GM19043 (cell line): ENCODE measurements around the gene JADE2.
"Not testable (repeated sequence)": the region's sequence is repeated elsewhere in the genome, so short reads cannot be mapped to it uniquely, and the experiment has no call there.

Experiments used
- ATAC-seq: cut with Tn5 transposase; IDR thresholded peaks from one replicate; pipeline ENCODE4 v1.9.1; 2021; ENCODE audit warnings: low read depth; ENCODE audit not compliant: unreplicated experiment

JADE2 gene

DNA sequence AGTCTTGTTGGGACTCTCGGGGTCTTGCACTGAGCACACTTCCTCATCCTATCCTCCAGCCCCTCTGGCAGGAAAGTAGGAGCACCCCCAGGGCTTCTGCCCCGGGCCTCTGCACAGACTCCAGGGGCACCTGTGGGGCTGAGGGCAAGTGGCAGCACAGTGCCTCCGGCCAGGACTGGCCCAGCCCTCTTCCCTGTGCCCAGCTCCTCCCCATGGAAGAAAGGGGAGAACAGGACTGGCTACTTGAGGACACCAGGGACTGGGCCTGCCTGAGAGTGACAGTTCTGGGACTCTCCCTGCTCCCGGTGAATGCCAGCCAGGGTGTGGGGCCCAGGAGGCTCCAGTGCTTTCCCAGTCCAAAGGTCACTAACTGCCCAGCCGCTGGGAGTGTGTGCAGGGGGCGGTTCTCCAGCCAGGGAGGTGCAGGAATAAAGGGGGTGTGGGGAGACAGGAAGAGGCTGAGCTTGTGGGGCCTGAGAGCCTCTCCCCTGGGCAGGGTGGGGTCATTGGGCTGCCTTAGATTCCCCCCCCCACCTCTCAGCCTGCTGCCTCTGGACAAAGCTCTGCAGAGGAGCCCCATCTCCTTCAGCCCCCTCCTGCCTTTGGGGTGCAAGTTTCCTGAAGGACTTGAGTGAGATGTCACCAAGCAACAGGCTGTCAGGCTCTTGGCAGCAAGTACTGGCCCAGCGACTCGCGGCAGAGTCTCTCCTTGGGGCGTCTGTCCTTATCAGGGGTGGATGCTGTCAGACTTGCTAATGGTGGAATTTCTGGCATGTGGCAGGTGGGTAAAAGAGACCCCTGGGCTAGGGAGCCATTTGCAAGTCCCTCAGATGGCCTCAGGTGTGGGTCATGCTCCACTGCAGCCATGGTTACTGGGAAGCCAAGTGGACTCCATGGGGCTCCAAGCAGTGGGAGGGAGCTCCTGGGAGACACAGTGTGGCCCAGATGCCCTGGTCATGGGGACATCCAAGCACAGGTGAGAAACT lies 19.1 kb upstream of the JADE2 start:
- ATAC-seq: no peak

GRCh38 chr5:134507452-134507851 lies 18.0 kb upstream of the JADE2 start:
- ATAC-seq: no peak

DNA sequence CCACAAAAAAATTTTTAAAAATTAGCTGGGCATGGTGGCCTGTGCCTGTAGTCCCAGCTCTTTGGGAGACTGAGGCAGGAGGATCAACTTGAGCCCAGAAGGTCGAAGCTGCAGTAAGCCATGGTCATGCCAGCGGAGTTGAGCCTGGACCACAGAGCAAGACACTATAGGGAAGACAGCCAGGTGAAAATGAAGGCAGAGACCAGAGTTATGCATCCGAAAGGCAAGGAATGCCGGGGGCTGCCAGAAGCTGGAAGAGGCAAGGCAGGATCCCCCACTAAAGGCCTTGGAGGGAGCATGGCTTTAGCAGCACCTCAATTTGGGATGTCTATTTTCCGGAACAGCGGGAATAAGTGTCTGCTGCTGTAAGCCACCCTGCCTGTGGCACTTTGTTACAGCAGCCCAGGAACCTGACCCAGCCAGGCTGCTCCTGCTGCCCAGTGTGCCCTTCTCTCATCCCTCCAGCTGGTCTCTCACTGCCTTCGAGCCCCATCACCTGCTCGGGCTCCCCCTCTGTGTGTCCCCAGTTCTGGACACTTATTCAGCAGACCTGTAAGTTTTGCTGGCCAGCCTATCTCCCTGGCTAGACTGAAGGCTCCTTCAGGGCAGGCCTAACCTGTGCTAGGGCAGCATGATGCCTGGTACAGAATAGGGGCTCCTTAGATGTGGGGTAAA lies 16.8 kb upstream of the JADE2 start:
- no peak for ATAC-seq

DNA sequence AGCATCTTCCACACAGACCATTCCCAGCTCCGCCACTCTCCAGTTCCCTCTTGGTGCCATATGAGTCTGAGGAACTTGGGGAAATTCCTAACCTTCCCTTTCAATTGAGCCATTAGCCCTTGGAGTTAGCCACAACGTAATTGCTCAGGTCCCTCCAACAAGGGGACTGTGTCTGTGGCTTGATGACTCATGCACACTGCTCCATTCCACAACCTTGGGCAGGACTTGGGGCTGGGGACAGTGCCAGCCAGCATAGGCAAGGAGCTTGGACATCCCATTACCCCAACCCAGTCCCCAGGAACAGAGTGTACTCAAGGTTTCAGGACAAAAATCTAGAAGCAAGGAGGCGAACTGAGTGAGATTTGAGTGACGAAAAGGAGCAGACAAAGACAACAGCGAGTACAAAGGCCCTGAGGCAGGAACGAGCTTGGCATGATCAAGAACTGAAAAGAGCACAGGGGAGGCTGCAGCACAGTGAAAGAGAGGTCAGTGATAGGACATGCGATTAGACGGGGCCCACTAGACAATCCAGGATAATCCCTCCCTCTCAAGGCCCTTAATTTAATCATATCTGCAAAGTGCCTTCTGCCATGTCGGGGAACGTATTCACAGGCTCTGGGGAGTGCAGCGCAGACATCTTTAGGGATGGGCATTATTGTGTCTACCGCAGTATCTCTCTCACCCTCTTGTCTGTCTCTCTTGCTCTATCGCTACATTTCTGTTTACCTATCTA lies 16.0 kb upstream of the JADE2 start:
- ATAC-seq: no peak

GRCh38 chr5:134510970-134511795 lies 14.3 kb upstream of the JADE2 start:
- ATAC-seq: no peak

DNA sequence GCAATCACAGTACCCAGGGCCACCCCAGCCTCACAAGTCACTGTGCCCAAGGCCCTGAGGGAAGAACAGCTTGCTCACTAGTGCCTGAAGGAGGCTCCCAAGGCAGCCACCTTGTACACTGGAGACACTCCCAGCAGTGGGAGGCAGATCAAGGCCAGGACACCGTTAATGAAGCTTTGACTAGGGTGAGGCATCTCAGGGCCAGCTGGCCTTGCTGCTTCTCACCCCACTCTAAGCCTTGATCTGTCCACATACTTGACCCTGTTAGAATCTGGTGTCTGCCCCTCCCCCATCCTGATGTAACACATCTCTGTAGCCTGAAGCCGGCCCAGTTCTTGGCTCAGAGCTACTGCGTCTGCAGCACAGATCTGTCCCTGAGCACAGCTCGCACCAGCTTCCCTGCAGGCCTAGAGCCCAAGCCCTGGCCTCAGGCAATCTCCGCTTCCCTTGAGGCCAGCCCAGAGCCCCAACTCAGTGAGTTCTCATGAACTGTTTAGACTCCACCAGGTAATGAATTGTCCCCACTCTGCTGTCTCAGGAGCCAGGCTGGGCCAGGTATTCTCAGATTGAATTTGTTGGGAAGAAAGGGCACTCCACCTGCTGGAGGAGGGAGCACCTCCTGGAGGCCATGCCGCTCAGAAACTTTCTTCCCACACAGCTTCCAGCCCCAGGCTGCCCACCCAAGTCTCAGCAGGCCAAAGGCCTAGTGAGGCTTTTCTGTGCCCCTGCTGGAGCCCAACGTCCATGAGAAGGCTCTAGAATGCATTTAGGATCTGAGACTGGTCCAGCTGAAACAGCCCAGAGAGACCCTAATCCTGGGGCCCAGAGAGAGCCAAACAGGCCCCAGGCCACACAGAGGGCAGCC lies 13.4 kb upstream of the JADE2 start:
- ATAC-seq: no peak

- no peak for ATAC-seq
Measured at GRCh38 chr5:134512661-134512999, 12.8 kb upstream of the JADE2 start.

DNA sequence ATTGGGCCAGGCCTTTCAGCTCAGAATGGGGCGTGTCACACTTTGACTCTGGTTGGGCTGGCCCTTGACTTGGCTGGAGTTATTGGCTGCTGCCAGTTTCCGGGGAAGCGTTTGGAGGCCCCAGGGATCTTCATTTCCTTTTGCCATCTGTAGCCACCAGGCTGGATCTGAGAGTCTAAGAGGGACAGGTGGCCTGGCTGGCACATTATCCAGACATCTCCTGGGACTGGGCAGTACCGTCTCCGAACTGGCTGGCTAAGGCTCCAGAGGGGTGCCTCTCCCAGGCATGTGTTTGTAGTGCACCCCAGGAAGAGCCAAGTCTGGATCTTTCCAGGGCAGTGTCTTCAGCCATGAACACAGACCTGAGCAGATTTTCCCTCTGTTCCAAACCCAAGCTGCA lies 9.7 kb upstream of the JADE2 start:
- no peak for ATAC-seq

DNA sequence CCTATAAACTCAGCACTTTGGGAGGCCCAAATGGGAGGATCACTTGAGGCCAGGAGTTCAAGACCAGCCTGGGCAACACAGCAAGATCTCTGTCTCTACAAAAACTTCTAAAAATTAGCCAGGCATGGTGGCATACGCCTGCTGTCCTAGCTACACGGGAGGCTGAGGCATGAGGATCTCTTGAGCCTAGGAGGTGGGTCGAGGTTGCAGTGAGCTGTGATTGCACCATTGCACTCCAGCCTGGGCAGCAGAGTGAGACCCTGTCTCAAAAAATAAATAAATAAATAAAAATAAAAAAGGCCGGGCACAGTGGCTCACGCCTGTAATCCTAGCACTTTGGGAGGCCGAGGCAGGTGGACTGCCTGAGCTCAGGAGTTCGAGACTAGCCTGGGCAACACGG lies 8.5 kb upstream of the JADE2 start:
- ATAC-seq: not testable (repeated sequence)

DNA sequence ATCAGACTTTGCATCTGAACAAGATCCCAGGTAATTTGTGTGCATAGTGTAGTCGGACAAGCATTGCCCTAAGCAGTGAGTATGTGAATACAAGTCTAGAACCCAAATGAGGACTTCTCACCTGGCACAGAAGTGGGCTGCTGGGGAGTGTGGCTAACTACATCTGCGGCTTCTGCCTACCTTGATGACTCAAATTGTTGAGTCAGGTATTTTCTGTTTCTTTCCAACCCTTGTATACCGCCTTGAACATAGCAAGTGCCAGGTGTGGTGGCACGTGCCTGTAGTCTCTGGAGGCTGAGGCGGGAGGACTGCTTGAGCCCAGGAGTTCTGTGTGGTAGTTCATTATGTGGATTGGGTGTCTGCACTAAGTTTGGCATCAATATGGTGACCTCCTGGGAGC lies 7.9 kb upstream of the JADE2 start:
- no peak for ATAC-seq

DNA sequence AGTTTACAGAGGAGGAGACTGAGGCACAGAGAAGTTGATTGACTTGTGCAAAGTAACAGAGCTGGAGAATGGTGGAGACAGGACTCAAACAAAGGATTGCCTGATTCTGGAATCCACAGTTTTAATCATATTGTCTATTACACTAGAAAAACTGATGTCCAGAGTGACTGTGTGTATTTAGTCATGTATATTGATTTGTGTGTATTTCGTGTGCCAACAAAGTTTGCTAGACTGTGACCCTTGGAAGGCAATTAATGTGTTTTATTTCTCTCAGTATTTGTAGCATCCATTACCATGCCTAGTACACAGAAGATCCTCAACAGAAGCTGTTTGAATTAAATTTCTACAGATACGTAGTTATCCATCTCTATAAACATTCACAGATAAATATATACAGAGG lies 5.5 kb upstream of the JADE2 start:
- ATAC-seq: no peak

GRCh38 chr5:134521841-134522240 lies 3.6 kb upstream of the JADE2 start:
- ATAC-seq: no peak

GRCh38 chr5:134523543-134524271 lies 1.8 kb upstream of the JADE2 start:
- ATAC-seq: no peak

GRCh38 chr5:134524272-134524825 lies 1.1 kb upstream of the JADE2 start:
- no peak for ATAC-seq

- no peak for ATAC-seq
Measured at GRCh38 chr5:134525683-134526482, 413 bp downstream of the JADE2 start.

GRCh38 chr5:134526483-134527155 lies 1.1 kb downstream of the JADE2 start:
- peak; percentile 22 for ATAC-seq
